Testis (tissue), 3 donors: Measurements from ENCODE around the gene CIBAR2. TPM values are rescaled to one million over a fixed set of nuclear protein-coding genes. Genes with fewer than 3 reads are reported as not detected.

Experiments used
- DNase-seq: peaks from one replicate; pipeline ENCODE4 v3.0.0-alpha.2; 2019
- H3K27ac ChIP-seq, 2 donors: fragments of 200-600 bp; sonication (generic); one replicate each; pipeline ENCODE4 v1.5.1; 2019
- H3K27me3 ChIP-seq: fragments of 200-600 bp; sonication (generic); one replicate; pipeline ENCODE4 v1.5.1; 2019
- H3K36me3 ChIP-seq: fragments of 200-600 bp; sonication (generic); one replicate; pipeline ENCODE4 v1.5.1; 2017; ENCODE audit warnings: low read depth; ENCODE audit errors: missing control alignments
- H3K4me1 ChIP-seq: fragments of 200-600 bp; sonication (generic); one replicate; pipeline ENCODE4 v1.5.1; 2019
- H3K4me3 ChIP-seq, 2 donors: fragments of 200-600 bp; sonication (generic); one replicate each; pipeline ENCODE4 v1.5.1; 2017 to 2019
- H3K9me3 ChIP-seq: fragments of 200-600 bp; sonication (generic); one replicate; pipeline ENCODE4 v1.5.1; 2017
- POLR2A ChIP-seq: fragments of 450-650 bp; IDR thresholded peaks from one replicate; pipeline ENCODE4 v1.6.1; 2017; ENCODE audit warnings: antibody characterized with exemption, mild to moderate bottlenecking, moderate library complexity
- WGBS, 2 donors: methylation state at CpG; one replicate each; pipeline ENCODE4 v1.1.5; 2018; 5-methylcytosine and 5-hydroxymethylcytosine counted together
- intact Hi-C: fragments of 100-400 bp; cut with DNase I; formaldehyde crosslinking; loops from one replicate; pipeline ENCODE4 v1.15.1; 2023; ENCODE audit warnings: low total_unique reads
- polyA plus RNA-seq: library from polyadenylated mRNA; stranded (reverse); fragments of 350-450 nt; fragmentation: Illumina TruSeq; extraction: RNeasy Lipid Tissue Mini Kit (QIAGEN cat#74804); gene quantifications from one replicate; pipeline ENCODE4 v1.2.3, GENCODE V29; 2014; ENCODE audit warnings: low read depth, low replicate concordance; ENCODE audit not compliant: insufficient read depth
- total RNA-seq, 2 donors: library from RNA; depleted of rRNA; stranded (reverse); fragments of >200 nt; gene quantifications; one replicate each; pipeline ENCODE4 v1.2.3, GENCODE V29; 2016
- TF ChIP-seq, protein P1 (sequence below), 3 experiments: fragments of 450-650 bp in 2 of 3; fragments of 200-600 bp in 1 of 3; sonication (generic) in 1 of 3; IDR thresholded peaks; one replicate each; pipeline ENCODE4 v1.5.1; 2016 to 2019; ENCODE audit warnings: antibody characterized with exemption in 3 of 3, mild to moderate bottlenecking in 2 of 3, moderate library complexity in 1 of 3

CIBAR2 gene
- total and polyA plus RNA-seq, 3 donors from 2014 or later, result 0.24 to 1.6 TPM; not detected in 1

DNA sequence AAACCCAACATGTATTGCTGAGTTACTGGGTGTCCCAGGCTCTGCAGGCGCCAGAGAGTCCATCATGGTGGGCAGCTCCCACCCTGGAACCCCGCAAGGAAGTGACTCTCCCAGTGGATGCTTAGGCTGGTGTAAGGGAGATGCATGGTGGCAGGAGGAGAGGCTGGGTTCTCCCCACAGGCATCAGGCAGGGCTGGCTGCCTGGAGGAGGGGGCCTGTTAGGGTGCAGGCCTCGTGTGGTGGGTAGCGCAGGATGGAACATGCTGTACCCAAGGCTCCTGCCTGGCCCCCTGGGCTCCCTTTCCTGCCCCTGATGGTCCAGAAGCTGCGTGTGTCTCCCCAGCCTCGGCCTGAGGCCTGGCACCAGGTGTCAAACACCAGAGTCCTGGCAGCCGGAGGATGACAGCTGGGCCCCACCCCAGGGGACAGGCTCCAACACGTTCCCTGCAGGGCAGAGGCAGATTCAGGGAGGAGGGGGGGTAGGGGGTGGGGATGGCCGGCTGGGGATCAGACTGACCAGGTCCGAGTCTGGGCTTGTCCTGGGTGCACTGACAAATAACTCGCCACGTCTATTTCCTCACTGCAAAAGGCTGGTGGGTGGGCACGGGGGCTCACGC, 40.2 kb upstream of the CIBAR2 start:
- intact Hi-C loops, result no loop called here
- peaks cover 19% of the 10 kb centered on the region for H3K4me1 ChIP-seq
- WGBS, 2 donors, result 87 to 95% methylated on average over 3 to 14 of the region's 14 CpGs
- H3K9me3 ChIP-seq, result no peaks in the 10 kb centered on the region
- no peak for DNase-seq
- no peaks in the 10 kb centered on the region for H3K27me3 ChIP-seq
- no peak overlapping the region for H3K27ac ChIP-seq
- no peak overlapping the region for H3K4me3 ChIP-seq
- no peaks in the 10 kb centered on the region for H3K36me3 ChIP-seq
- no peak for TF ChIP-seq POLR2A
- TF ChIP-seq, protein P1, sequence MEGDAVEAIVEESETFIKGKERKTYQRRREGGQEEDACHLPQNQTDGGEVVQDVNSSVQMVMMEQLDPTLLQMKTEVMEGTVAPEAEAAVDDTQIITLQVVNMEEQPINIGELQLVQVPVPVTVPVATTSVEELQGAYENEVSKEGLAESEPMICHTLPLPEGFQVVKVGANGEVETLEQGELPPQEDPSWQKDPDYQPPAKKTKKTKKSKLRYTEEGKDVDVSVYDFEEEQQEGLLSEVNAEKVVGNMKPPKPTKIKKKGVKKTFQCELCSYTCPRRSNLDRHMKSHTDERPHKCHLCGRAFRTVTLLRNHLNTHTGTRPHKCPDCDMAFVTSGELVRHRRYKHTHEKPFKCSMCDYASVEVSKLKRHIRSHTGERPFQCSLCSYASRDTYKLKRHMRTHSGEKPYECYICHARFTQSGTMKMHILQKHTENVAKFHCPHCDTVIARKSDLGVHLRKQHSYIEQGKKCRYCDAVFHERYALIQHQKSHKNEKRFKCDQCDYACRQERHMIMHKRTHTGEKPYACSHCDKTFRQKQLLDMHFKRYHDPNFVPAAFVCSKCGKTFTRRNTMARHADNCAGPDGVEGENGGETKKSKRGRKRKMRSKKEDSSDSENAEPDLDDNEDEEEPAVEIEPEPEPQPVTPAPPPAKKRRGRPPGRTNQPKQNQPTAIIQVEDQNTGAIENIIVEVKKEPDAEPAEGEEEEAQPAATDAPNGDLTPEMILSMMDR (IDR thresholded peaks at IDR 0.05), result no peak

DNA sequence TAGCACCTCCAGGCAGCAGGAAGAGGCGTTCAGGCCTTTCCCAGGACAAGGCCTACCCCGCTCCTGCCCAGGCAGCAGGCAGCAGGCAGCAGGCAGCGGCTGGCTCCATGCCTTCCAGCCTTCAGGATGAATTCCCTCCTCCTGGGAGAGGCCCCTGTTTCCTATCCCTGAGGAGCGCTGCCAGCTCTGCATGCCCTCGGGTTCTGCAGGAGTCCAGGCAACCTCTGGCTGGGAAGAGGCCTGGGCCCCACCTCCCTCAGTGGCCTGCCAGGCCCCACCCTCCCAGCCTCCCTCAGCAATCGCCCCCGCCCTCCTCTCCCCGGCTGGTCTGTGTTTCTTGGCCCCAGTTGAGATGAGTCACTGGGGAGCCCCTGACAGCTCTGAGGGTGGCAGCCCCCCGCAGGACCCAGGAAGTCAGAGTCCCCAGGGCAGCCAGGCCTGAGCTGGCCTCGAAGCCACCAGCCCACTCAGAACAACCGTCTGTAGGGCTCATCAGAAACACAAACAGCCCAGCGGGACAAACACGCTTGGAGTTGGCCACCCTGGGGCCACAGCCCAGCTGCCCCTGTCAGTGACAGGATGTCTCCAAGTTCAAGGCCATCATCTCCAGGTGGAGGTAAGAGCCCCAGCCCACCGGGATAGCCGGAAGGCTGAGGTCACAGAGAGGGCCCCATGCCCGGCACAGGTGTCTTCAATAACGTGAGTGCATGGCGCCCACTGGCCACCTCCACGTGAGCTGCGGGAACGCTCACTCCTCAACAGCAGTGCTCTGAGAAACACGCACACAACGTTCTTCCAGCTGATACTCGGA, 39.5 kb upstream of the CIBAR2 start:
- 59 to 80% methylated on average over 6 to 24 of the region's 24 CpGs for whole genome bisulfite sequencing, 2 donors
- no peaks in the 10 kb centered on the region for H3K27me3 ChIP-seq
- no peak overlapping the region for H3K4me3 ChIP-seq
- TF ChIP-seq, protein P1 (IDR thresholded peaks at IDR 0.05), result no peak
- TF ChIP-seq POLR2A, result no peak
- H3K36me3 ChIP-seq, result no peaks in the 10 kb centered on the region
- intact Hi-C loops, result no loop called here
- H3K4me1 ChIP-seq, result peaks cover 26% of the 10 kb centered on the region
- no peak overlapping the region for H3K27ac ChIP-seq
- peak; percentile 76 for DNase-seq
- no peaks in the 10 kb centered on the region for H3K9me3 ChIP-seq

DNA sequence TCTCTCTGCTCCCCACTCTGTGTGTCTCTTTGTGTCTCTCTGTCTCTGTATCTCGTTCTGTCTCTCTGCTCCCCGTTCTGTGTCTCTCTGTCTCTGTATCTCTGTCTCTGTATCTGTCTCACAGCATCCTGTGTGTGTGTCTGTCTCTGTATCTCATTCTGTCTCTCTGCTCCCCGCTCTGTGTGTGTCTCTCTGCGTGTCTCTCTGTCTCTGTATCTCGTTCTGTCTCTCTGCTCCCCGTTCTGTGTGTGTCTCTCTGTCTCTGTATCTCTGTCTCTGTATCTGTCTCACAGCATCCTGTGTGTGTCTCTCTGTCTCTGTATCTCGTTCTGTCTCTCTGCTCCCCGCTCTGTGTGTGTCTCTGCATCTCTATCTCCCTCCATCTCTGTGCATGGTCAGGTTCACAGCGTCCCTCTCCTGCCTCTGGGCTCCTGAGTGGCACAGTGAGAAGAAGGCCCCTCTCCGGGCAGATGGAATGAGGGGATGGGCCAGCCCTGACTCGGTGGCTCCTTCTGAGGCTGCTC, 38.9 kb upstream of the CIBAR2 start:
- 72 to 81% methylated on average over 11 of the region's 11 CpGs for WGBS, 2 donors
- Histone ChIP-seq H3K27me3 (no peaks in the 10 kb centered on the region), H3K4me3 (no peak overlapping the region), H3K27ac (no peak overlapping the region), H3K9me3 (no peaks in the 10 kb centered on the region), H3K36me3 (no peaks in the 10 kb centered on the region), H3K4me1 (peaks cover 33% of the 10 kb centered on the region)
- no peak for DNase-seq
- no peak for TF ChIP-seq POLR2A
- TF ChIP-seq, protein P1 (IDR thresholded peaks at IDR 0.05), result no peak
- intact Hi-C loops, result no loop called here

DNA sequence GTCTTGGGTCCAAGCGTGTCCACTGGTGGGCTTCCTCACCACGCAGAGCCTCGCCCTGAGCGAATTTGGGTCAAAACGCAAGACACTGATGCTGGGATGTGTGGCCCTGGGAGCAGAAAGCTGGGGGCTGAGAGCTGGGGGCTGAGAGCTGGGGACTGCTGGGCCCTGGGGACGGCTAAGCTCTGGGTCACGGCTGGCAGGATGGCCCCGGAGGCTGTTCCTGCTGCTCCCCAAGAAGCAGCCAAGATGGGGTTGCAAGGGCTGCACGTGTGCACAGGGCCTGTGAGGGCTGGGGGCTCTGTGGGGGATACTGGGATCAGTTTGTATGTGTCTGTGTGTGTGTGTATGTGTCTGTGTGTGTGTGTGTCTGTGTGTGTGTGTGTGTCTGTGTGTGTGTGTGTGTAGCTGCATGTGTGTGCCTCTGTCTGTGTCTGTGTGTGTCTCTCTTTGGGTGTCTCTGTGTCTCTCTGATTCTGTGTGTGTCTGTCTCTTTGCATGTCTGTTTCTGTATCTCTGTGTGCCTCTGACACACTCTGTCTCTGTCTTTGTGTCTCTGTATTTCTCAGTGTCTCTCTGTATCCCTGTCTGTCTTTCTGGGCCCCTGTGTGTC, 38.2 kb upstream of the CIBAR2 start:
- intact Hi-C loops, result no loop called here
- no peak for DNase-seq
- H3K4me3 ChIP-seq, result no peak overlapping the region
- no peaks in the 10 kb centered on the region for H3K36me3 ChIP-seq
- no peaks in the 10 kb centered on the region for H3K27me3 ChIP-seq
- no peaks in the 10 kb centered on the region for H3K9me3 ChIP-seq
- 89 to 95% methylated on average over 8 to 9 of the region's 9 CpGs for WGBS, 2 donors
- no peak overlapping the region for H3K27ac ChIP-seq
- peaks cover 33% of the 10 kb centered on the region for H3K4me1 ChIP-seq
- TF ChIP-seq, protein P1 (IDR thresholded peaks at IDR 0.05), result no peak
- TF ChIP-seq POLR2A, result no peak
